ENCODE results near the gene ZSCAN2.

Gene ZSCAN2

DNA sequence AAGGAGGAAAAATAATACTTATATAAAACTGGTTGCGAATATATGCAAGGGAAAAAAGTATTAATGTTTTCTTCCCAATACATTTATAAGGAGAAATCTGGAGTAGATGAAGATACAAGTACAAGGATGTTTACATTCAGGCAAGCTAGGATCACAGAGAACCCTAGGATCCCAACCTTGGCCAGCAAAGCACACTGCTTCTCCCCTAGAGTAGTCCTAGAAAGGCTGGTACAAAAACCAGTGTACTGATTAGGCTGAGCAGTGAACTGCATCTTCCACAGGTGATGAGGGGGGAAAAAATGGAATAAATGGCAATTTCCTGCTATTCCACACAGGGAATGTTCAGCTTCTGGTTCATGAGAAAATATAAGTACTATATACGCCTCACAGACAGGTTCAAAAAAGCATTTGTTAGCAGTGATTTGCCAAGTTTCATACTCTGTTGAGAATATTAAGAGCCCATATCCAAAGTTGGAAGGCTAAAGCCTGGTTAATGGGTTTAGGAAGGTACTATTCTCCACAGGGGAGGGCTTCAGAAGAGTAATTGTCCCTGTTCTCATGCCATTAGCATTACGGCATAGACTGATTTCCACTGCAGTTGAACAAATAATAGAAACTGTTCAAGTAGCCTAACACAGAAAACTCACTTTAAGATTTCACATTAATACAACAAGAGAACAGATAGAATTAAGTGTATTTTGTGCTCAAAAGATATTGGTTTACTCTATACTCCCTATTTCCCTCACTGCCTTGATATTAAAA, 67.6 kb downstream of the ZSCAN2 start:
- peaks cover 29% of the 10 kb centered on the region for H3K36me3 ChIP-seq (ENCODE audit: insufficient read depth, low read length)
- no peak overlapping the region for H3K4me3 ChIP-seq (ENCODE audit: low read depth, low read length)
- no peaks in the 10 kb centered on the region for H3K27me3 ChIP-seq (ENCODE audit: insufficient read depth, low read length)

DNA sequence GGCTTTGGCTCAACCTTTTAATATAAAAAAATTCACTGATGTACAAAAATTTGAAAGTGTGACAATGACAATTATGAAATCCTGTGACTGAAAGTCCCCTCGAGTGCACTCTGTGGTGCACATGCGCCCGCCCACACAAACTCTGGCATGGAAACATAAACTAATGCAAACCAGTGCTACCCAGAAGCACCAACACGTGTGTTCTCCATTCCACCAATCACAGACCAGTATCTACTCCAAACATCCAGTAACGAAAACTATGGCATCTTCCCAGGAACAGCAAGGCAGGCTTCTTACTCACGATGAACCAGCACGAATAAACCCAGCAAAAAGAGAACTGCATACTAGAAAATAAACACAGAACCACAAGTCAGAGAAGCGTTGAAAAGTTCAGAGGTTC, 68.9 kb downstream of the ZSCAN2 start:
- H3K27ac ChIP-seq (ENCODE audit: low read depth, low read length) = peak overlapping the region; percentile 77
- H3K4me3 ChIP-seq (ENCODE audit: low read depth, low read length) = no peak overlapping the region
- H3K4me1 ChIP-seq (ENCODE audit: control insufficient read depth, insufficient read depth, low read length, unreplicated experiment) = peaks cover 28% of the 10 kb centered on the region
- H2AFZ ChIP-seq (ENCODE audit: low read length, unreplicated experiment) = no peak overlapping the region
- peaks cover 33% of the 10 kb centered on the region for H3K36me3 ChIP-seq (ENCODE audit: insufficient read depth, low read length)
- H3K79me2 ChIP-seq (ENCODE audit: control insufficient read depth, insufficient read depth, low read length, unreplicated experiment) = peaks cover 8% of the 10 kb centered on the region
- H3K27me3 ChIP-seq (ENCODE audit: insufficient read depth, low read length) = no peaks in the 10 kb centered on the region

More for the DNA sequence above, 67.6 kb downstream of the ZSCAN2 start:
- no peak overlapping the region for H2AFZ ChIP-seq (ENCODE audit: low read length, unreplicated experiment)
- peak overlapping the region; percentile 61 for H3K27ac ChIP-seq (ENCODE audit: low read depth, low read length)
- peaks cover 8% of the 10 kb centered on the region for H3K79me2 ChIP-seq (ENCODE audit: control insufficient read depth, insufficient read depth, low read length, unreplicated experiment)
- peaks cover 28% of the 10 kb centered on the region for H3K4me1 ChIP-seq (ENCODE audit: control insufficient read depth, insufficient read depth, low read length, unreplicated experiment)

DNA sequence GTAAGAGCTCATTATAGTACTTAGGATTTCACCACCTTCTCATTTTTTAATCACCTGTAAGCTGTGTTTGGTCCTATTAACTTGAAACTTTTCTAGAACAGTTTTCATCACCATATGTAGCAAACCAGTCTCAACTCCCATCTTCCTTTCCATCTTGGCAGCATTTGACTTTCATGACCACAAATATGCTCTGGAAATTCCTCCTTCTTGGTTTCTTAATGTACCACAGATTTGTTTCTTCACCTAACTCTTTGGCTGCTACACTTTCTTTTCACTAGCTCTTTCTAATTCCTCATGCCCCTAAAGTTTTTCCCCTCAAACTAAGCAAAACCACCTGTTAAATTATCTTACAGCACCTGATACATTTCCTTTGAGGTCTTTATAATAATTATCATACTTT, 70.4 kb downstream of the ZSCAN2 start:
- no peaks in the 10 kb centered on the region for H3K27me3 ChIP-seq (ENCODE audit: insufficient read depth, low read length)
- peaks cover 28% of the 10 kb centered on the region for H3K4me1 ChIP-seq (ENCODE audit: control insufficient read depth, insufficient read depth, low read length, unreplicated experiment)
- no peak overlapping the region for H3K4me3 ChIP-seq (ENCODE audit: low read depth, low read length)
- H3K36me3 ChIP-seq (ENCODE audit: insufficient read depth, low read length) = peaks cover 28% of the 10 kb centered on the region
- peaks cover 8% of the 10 kb centered on the region for H3K79me2 ChIP-seq (ENCODE audit: control insufficient read depth, insufficient read depth, low read length, unreplicated experiment)
- no peak overlapping the region for H2AFZ ChIP-seq (ENCODE audit: low read length, unreplicated experiment)
- peak overlapping the region; percentile 69 for H3K27ac ChIP-seq (ENCODE audit: low read depth, low read length)
